H1 (cell line): ENCODE measurements around the gene GARNL3. TPM values are rescaled to one million over a fixed set of nuclear protein-coding genes. Genes with fewer than 3 reads are reported as not detected.

Experiments used
- CTCF ChIA-PET: fragments of 300-600 bp; sonication (Branson Sonifier 250); formaldehyde crosslinking; loops from one replicate; lab custom pipeline; 2021; ENCODE audit not compliant: partially characterized antibody; lab: Charles Lee
- POLR2A ChIA-PET: fragments of 300-600 bp; sonication (Branson Sonifier 250); formaldehyde crosslinking; loops from one replicate; lab custom pipeline; 2021; ENCODE audit warnings: inconsistent platforms; ENCODE audit not compliant: partially characterized antibody; lab: Charles Lee
- DNase-seq, 2 experiments: peaks; one replicate each; pipeline versions ENCODE4 v3.0.0 to v3.0.0-alpha.2; 2010 to 2022; ENCODE audit warnings: low spot score in 2 of 2, low read depth in 1 of 2, mixed read lengths in 1 of 2
- FAIRE-seq: peaks from 2 replicates; lab custom pipeline; 2011; peaks lifted over from hg19 to GRCh38; lab: Jason Lieb, UNC
- H2AFZ ChIP-seq: 2 replicates; pipeline ENCODE4 v1.8.1; 2012; ENCODE audit warnings: low read length, inconsistent platforms
- H2AK5ac ChIP-seq: 2 replicates; pipeline ENCODE4 v1.6.1; 2013; ENCODE audit warnings: low read depth, low read length
- H2BK120ac ChIP-seq: replicated peaks from 2 replicates; pipeline ENCODE3; 2013; ENCODE audit warnings: low read depth, low read length, inconsistent platforms
- H2BK12ac ChIP-seq: 2 replicates; pipeline ENCODE4 v1.6.1; 2013; ENCODE audit warnings: low read depth, low read length
- H2BK15ac ChIP-seq: 2 replicates; pipeline ENCODE4 v1.6.1; 2013; ENCODE audit warnings: low read length
- H2BK20ac ChIP-seq: 2 replicates; pipeline ENCODE4 v1.6.1; 2013; ENCODE audit warnings: low read length
- H2BK5ac ChIP-seq: 2 replicates; pipeline ENCODE4 v1.6.1; 2013; ENCODE audit warnings: low read depth, low read length
- H3K14ac ChIP-seq: 2 replicates; pipeline ENCODE4 v1.6.1; 2013; ENCODE audit warnings: inconsistent platforms; ENCODE audit not compliant: insufficient read length
- H3K18ac ChIP-seq: 2 replicates; pipeline ENCODE4 v1.6.1; 2013; ENCODE audit warnings: low read length; ENCODE audit errors: extremely low read depth
- H3K23ac ChIP-seq: 2 replicates; pipeline ENCODE4 v1.6.1; 2013; ENCODE audit warnings: inconsistent platforms; ENCODE audit not compliant: insufficient read length
- H3K23me2 ChIP-seq: 2 replicates; pipeline ENCODE4 v1.6.1; 2013; ENCODE audit warnings: low read depth, low read length
- H3K27ac ChIP-seq: 2 replicates; pipeline ENCODE4 v1.6.1; 2011; ENCODE audit warnings: low read depth, low read length, inconsistent platforms
- H3K27me3 ChIP-seq, 4 experiments: replicated peaks in 1 of 4; 1 replicate in 1 of 4; 2 replicates in 3 of 4; pipeline versions ENCODE4 v1.6.1 to v1.8.1; 2011 to 2013; ENCODE audit warnings: low read length in 3 of 4, mild to moderate bottlenecking in 3 of 4, inconsistent platforms in 2 of 4, mixed read lengths in 2 of 4, moderate library complexity in 1 of 4; ENCODE audit not compliant: control insufficient read depth in 3 of 4, insufficient read depth in 3 of 4; ENCODE audit errors: extremely low read depth in 1 of 4
- H3K36me3 ChIP-seq, 4 experiments: 2 replicates each; pipeline versions ENCODE4 v1.6.1 to v1.8.1; 2011 to 2013; ENCODE audit warnings: mild to moderate bottlenecking in 4 of 4, low read length in 3 of 4, moderate library complexity in 2 of 4, control low read depth in 1 of 4, inconsistent platforms in 1 of 4; ENCODE audit not compliant: insufficient read depth in 4 of 4, control insufficient read depth in 2 of 4
- H3K4ac ChIP-seq: replicated peaks from 2 replicates; pipeline ENCODE3; 2013; ENCODE audit warnings: low read length, low read depth, mixed read lengths, inconsistent platforms; ENCODE audit not compliant: insufficient read length
- H3K4me1 ChIP-seq, 4 experiments: replicated peaks in 1 of 4; 1 replicate in 1 of 4; 2 replicates in 3 of 4; pipeline versions ENCODE4 v1.6.1 to v1.8.1; 2011 to 2013; ENCODE audit warnings: low read length in 3 of 4, inconsistent platforms in 2 of 4, mixed read lengths in 1 of 4; ENCODE audit not compliant: insufficient read depth in 4 of 4, control insufficient read depth in 3 of 4
- H3K4me2 ChIP-seq, 2 experiments: 2 replicates each; pipeline versions ENCODE4 v1.6.1 to v1.8.1; 2011 to 2013; ENCODE audit warnings: low read depth in 2 of 2, low read length in 2 of 2, control low read depth in 1 of 2, inconsistent platforms in 1 of 2, mild to moderate bottlenecking in 1 of 2; ENCODE audit not compliant: insufficient read depth in 1 of 2
- H3K4me3 ChIP-seq, 4 experiments: fragments of 200-600, 300-600 bp in 1 of 4; sonication (generic), shearing (Covaris generic), sonication (Bioruptor Twin) in 1 of 4; 2 replicates each; pipeline versions ENCODE4 v1.5.1 to v1.8.1; 2011 to 2016; ENCODE audit warnings: low read length in 4 of 4, low read depth in 3 of 4, control low read depth in 2 of 4, inconsistent platforms in 2 of 4, mild to moderate bottlenecking in 2 of 4, mixed read lengths in 1 of 4, moderate library complexity in 1 of 4; ENCODE audit not compliant: insufficient read depth in 2 of 4; ENCODE audit errors: extremely low read depth in 1 of 4
- H3K56ac ChIP-seq: replicated peaks from 2 replicates; pipeline ENCODE3; 2013; ENCODE audit warnings: low read depth, mild to moderate bottlenecking, mixed read lengths, low read length, inconsistent platforms; ENCODE audit not compliant: insufficient read length
- H3K79me1 ChIP-seq: 2 replicates; pipeline ENCODE4 v1.6.1; 2013; ENCODE audit warnings: low read depth, low read length, control low read depth
- H3K79me2 ChIP-seq, 2 experiments: 2 replicates each; pipeline versions ENCODE4 v1.6.1 to v1.8.1; 2012 to 2013; ENCODE audit warnings: low read length in 2 of 2, mild to moderate bottlenecking in 2 of 2, inconsistent platforms in 1 of 2; ENCODE audit not compliant: insufficient read depth in 2 of 2, control insufficient read depth in 1 of 2
- H3K9ac ChIP-seq, 4 experiments: replicated peaks in 1 of 4; 1 replicate in 1 of 4; 2 replicates in 3 of 4; pipeline versions ENCODE4 v1.6.1 to v1.8.1; 2011 to 2013; ENCODE audit warnings: low read depth in 3 of 4, low read length in 3 of 4, control low read depth in 2 of 4, mild to moderate bottlenecking in 2 of 4, moderate library complexity in 2 of 4, inconsistent platforms in 1 of 4; ENCODE audit errors: extremely low read depth in 1 of 4
- H3K9me3 ChIP-seq, 2 experiments: 2 replicates each; pipeline versions ENCODE4 v1.6.1 to v1.8.1; 2012 to 2013; ENCODE audit warnings: mild to moderate bottlenecking in 2 of 2, moderate library complexity in 2 of 2, control low read depth in 1 of 2, inconsistent platforms in 1 of 2, low read depth in 1 of 2, low read length in 1 of 2, mixed read lengths in 1 of 2; ENCODE audit not compliant: insufficient read depth in 2 of 2
- H4K20me1 ChIP-seq, 2 experiments: replicated peaks in 1 of 2; 2 replicates each; pipeline versions ENCODE3 to v1.8.1; 2011 to 2013; ENCODE audit warnings: inconsistent platforms in 2 of 2, low read length in 2 of 2, mild to moderate bottlenecking in 1 of 2; ENCODE audit not compliant: insufficient read depth in 2 of 2, control insufficient read depth in 1 of 2
- H4K5ac ChIP-seq: 2 replicates; pipeline ENCODE4 v1.6.1; 2013; ENCODE audit warnings: low read length, low read depth, mixed read lengths, inconsistent platforms; ENCODE audit not compliant: insufficient read length
- H4K8ac ChIP-seq: 2 replicates; pipeline ENCODE4 v1.8.0; 2013; ENCODE audit warnings: mild to moderate bottlenecking, moderate library complexity, low read length, inconsistent platforms; ENCODE audit not compliant: insufficient read depth; ENCODE audit errors: extremely low read depth
- H4K91ac ChIP-seq: replicated peaks from 2 replicates; pipeline ENCODE3; 2013; ENCODE audit warnings: low read length, mixed read lengths, inconsistent platforms; ENCODE audit not compliant: insufficient read length
- BRCA1 ChIP-seq: IDR thresholded peaks from 2 replicates; pipeline ENCODE4 v1.6.1; 2012; ENCODE audit warnings: low read depth, low read length, improper control_type of control experiment
- MAFK ChIP-seq: IDR thresholded peaks from 2 replicates; pipeline ENCODE4 v1.6.1; 2012; ENCODE audit warnings: low read depth, mild to moderate bottlenecking, improper control_type of control experiment, low read length
- RAD21 ChIP-seq, 2 experiments: IDR thresholded peaks in 1 of 2; conservative IDR thresholded peaks in 1 of 2; 2 replicates each; pipeline ENCODE4 v1.6.1; 2011; ENCODE audit warnings: low read depth in 2 of 2, low read length in 2 of 2, improper control_type of control experiment in 1 of 2, inconsistent platforms in 1 of 2, mild to moderate bottlenecking in 1 of 2, moderate library complexity in 1 of 2
- ZNF274 ChIP-seq: IDR thresholded peaks from 2 replicates; pipeline ENCODE4 v1.7.0; 2012; ENCODE audit warnings: low read length, borderline replicate concordance; ENCODE audit errors: extremely low read depth
- WGBS, 2 experiments: shearing (Covaris generic) in 1 of 2; methylation state at CpG; one replicate each; pipeline versions ENCODE4 v1.1.6 to v1.1.7; 2013 to 2015; ENCODE audit warnings: low lambda C conversion rate in 2 of 2, mixed read lengths in 2 of 2, inconsistent platforms in 1 of 2, low coverage in 1 of 2, missing lambda C conversion rate in 1 of 2; ENCODE audit not compliant: insufficient replicate concordance in 2 of 2, insufficient coverage in 1 of 2, insufficient read length in 1 of 2; ENCODE audit errors: extremely low coverage in 1 of 2, missing lambda C conversion rate in 1 of 2; 5-methylcytosine and 5-hydroxymethylcytosine counted together
- polyA plus RNA-seq, 7 experiments: library from polyadenylated mRNA; depleted of rRNA in 3 of 7; stranded (reverse) in 5 of 7; unstranded in 2 of 7; fragments of >200 nt in 5 of 7; fragments of 200-250 nt in 2 of 7; gene quantifications; 1 replicate in 5 of 7; 2 replicates in 1 of 7; 4 replicates in 1 of 7; pipeline versions ENCODE4 v1.2.1 to v1.2.3, GENCODE V29; 2011 to 2013; ENCODE audit warnings: missing spikeins in 2 of 7, mixed read lengths in 2 of 7
- total RNA-seq: library from RNA; stranded (reverse); fragmentation: NEBNext Ultra II Directional; extraction: Animal tissue kit (Norgen Biotek cat#: 25700); gene quantifications from 2 replicates; pipeline ENCODE4 v1.2.1, GENCODE V29; 2021
- TF ChIP-seq, protein P1 (sequence below), 3 experiments: IDR thresholded peaks; 1 replicate in 2 of 3; 2 replicates in 1 of 3; pipeline versions ENCODE4 v1.5.1 to v1.6.1; 2011; ENCODE audit warnings: low read length in 3 of 3, mild to moderate bottlenecking in 3 of 3, inconsistent platforms in 2 of 3, low read depth in 1 of 3, moderate library complexity in 1 of 3; ENCODE audit not compliant: insufficient read depth in 1 of 3; ENCODE audit errors: control extremely low read depth in 1 of 3
- TF ChIP-seq, protein P2 (sequence below): IDR thresholded peaks from 2 replicates; pipeline ENCODE4 v1.6.1; 2012; ENCODE audit warnings: low read length, inconsistent platforms

Gene GARNL3
- total and polyA plus RNA-seq, 2 of the 8 experiments (the other 6 are each of a cell fraction or from before 2014, with no cell fraction given), result 6.5 to 18.3 TPM

DNA sequence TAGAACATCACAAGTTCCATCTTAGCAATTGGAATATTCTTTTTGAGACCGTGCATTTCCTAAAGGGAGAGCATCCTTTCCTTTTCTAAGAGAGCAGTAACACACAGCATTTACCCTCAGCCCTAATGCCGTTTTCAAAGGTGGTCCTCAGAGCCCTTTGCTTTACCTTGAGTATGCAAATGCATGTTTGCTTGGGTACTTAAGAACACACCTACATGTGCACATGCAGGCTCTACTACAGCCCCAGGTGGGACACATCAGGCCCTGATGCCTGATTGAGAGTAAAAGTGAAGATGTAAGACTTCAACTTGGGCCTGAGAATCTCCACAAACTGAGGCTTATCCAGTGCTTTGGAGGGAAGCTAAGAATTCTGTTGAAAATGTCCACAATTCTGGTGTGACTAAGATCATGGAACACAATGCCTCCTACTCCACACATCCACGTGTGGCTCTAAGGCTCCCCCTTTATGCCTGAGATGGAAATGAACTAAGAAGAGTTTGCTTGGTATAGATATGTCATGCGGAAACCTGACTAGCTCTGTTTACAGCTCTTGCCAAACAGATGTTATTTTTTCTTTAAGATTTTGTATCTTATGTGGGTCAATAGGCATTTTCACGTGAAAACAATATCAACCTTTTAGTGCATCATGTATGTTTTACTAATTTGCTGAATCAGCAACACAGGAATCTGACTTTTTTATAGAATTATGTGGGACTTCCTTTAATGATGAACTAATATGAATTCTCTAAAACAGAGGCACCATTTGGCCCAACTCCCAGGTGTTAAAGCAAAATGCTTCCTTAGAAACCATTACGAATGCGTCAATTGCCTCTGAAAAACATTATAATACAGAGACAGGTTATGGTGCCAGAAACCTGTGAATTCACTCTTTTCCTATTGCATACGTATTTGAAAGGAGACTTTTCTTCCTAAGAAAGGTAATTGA lies 83.5 kb downstream of the GARNL3 start:
- Histone ChIP-seq H3K27ac (no peak overlapping the region), H3K18ac (no peak overlapping the region), H3K56ac (no peak overlapping the region), H3K23me2 (no peaks in the 10 kb centered on the region), H3K9me3 (no peaks in the 10 kb centered on the region), H4K20me1 (no peaks in the 10 kb centered on the region), H3K36me3 (peaks cover 0 to 8% (median 0%) of the 10 kb centered on the region in 4 experiments; a peak in 2 of 8 replicates), H2BK5ac (no peak overlapping the region), H2BK20ac (no peak overlapping the region), H4K91ac (no peak overlapping the region), H3K79me1 (peaks cover 2% of the 10 kb centered on the region; the same call in 1 of the 2 replicates), H3K4me2 (no peak overlapping the region), H3K14ac (no peak overlapping the region), H2BK15ac (no peak overlapping the region), H4K8ac (no peak overlapping the region), H3K4ac (no peak overlapping the region), H3K9ac (no peak overlapping the region), H2BK12ac (no peak overlapping the region), H2AFZ (no peak overlapping the region), H3K27me3 (no peaks in the 10 kb centered on the region), H3K4me3 (no peak overlapping the region), H2BK120ac (no peak overlapping the region), H3K79me2 (no peaks in the 10 kb centered on the region), H4K5ac (no peak overlapping the region), H3K23ac (no peak overlapping the region), H2AK5ac (no peak overlapping the region), H3K4me1 (peaks cover 0 to 12% (median 4%) of the 10 kb centered on the region in 4 experiments; a peak in 5 of 7 replicates)
- 81% methylated on average over 8 of the region's 8 CpGs; no CpG with 5 or more reads in 1 of the 2 experiments for WGBS, 2 experiments
- ChIA-PET CTCF (interaction anchor here (1.0 kb wide), 2 partner anchors 22 to 121 kb away, joined by 3 to 5 read pairs; no protein-coding TSS in a partner anchor), POLR2A (no interaction called here)
- FAIRE-seq (no peak), DNase-seq (no peak)
- TF ChIP-seq, protein P1, sequence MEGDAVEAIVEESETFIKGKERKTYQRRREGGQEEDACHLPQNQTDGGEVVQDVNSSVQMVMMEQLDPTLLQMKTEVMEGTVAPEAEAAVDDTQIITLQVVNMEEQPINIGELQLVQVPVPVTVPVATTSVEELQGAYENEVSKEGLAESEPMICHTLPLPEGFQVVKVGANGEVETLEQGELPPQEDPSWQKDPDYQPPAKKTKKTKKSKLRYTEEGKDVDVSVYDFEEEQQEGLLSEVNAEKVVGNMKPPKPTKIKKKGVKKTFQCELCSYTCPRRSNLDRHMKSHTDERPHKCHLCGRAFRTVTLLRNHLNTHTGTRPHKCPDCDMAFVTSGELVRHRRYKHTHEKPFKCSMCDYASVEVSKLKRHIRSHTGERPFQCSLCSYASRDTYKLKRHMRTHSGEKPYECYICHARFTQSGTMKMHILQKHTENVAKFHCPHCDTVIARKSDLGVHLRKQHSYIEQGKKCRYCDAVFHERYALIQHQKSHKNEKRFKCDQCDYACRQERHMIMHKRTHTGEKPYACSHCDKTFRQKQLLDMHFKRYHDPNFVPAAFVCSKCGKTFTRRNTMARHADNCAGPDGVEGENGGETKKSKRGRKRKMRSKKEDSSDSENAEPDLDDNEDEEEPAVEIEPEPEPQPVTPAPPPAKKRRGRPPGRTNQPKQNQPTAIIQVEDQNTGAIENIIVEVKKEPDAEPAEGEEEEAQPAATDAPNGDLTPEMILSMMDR (IDR thresholded peaks at IDR 0.05; ENCODE audit: control extremely low read depth in 1 of 3, insufficient read depth in 1 of 3, low read depth in 1 of 3, low read length in 3 of 3), result peak in 1 of 3 experiments; percentile 37; a peak in 1 of 4 replicates
- TF ChIP-seq RAD21 (IDR thresholded peaks at IDR 0.05 in 1 of 2, conservative IDR thresholded peaks at IDR 0.05 in 1 of 2; ENCODE audit: low read depth in 2 of 2, low read length in 2 of 2) (peak; percentile 29 to 35; a peak in 3 of 4 replicates), MAFK (peak; percentile 91), BRCA1 (no peak), ZNF274 (no peak)
- TF ChIP-seq, protein P2, sequence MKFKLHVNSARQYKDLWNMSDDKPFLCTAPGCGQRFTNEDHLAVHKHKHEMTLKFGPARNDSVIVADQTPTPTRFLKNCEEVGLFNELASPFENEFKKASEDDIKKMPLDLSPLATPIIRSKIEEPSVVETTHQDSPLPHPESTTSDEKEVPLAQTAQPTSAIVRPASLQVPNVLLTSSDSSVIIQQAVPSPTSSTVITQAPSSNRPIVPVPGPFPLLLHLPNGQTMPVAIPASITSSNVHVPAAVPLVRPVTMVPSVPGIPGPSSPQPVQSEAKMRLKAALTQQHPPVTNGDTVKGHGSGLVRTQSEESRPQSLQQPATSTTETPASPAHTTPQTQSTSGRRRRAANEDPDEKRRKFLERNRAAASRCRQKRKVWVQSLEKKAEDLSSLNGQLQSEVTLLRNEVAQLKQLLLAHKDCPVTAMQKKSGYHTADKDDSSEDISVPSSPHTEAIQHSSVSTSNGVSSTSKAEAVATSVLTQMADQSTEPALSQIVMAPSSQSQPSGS, result no peak
